Measurements from ENCODE around the gene SLC9A9. TPM values are rescaled to one million over a fixed set of nuclear protein-coding genes. Genes with fewer than 3 reads are reported as not detected.

Gene SLC9A9
- polyA plus RNA-seq, 1 of the 3 experiments (the other 2 are of a cell fraction), result 0.05 TPM

DNA sequence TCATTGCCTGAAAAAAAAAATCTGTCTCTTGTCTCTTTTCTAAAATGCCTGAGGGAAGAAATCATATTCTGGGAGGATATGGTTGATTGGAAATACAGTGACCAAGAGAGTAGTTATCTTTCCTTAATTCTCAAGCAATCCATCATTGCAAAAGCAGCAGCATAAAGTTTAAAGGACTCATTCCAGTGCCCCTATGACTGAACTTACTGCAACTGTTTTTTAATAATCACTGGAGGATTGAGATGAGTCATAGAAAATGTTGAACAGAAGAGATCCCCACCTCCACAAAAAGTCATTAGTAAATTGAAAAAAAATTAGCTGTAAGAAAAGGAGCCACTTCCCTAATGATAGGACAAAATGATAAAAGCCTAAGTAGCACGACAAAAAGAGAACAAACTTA is 121.5 kb downstream of the SLC9A9 start:
- no peaks in the 10 kb centered on the region for H3K9me3 ChIP-seq
- H2AFZ ChIP-seq (ENCODE audit: low read depth), result no peak overlapping the region
- no peaks in the 10 kb centered on the region for H3K79me2 ChIP-seq (ENCODE audit: insufficient read depth)
- no peak overlapping the region for H3K4me2 ChIP-seq
- POLR2A ChIA-PET, result no interaction called here
- H3K9ac ChIP-seq, result no peak overlapping the region
- no peak overlapping the region for H3K27ac ChIP-seq (ENCODE audit: low read depth in 2 of 2, low read length in 1 of 2)
- CTCF ChIA-PET, result interaction anchor here (1.3 kb wide), 1 partner anchor 20 kb away, joined by 3 read pairs; no protein-coding TSS in a partner anchor
- TF ChIP-seq EP300 (IDR thresholded peaks at IDR 0.05; ENCODE audit: borderline replicate concordance in 1 of 2, low read depth in 1 of 2, low read length in 1 of 2) (no peak), RXRA (IDR thresholded peaks at IDR 0.05; ENCODE audit: borderline replicate concordance, low read depth) (no peak), MEF2A (IDR thresholded peaks at IDR 0.05; ENCODE audit: borderline replicate concordance, low read depth) (no peak), TCF12 (IDR thresholded peaks at IDR 0.05) (no peak), POLR2AphosphoS5 (IDR thresholded peaks at IDR 0.05; ENCODE audit: low read depth, low read length) (no peak), FOSL2 (IDR thresholded peaks at IDR 0.05; ENCODE audit: borderline replicate concordance, low read depth) (no peak), GABPA (IDR thresholded peaks at IDR 0.05; ENCODE audit: low read depth) (no peak), RFX5 (IDR thresholded peaks at IDR 0.05; ENCODE audit: low read length) (no peak), GATA2 (CRISPR knock-in tag; IDR thresholded peaks at IDR 0.05) (no peak), JUND (IDR thresholded peaks at IDR 0.05) (no peak), SMC3 (IDR thresholded peaks at IDR 0.05; ENCODE audit: low read depth, low read length) (no peak), YY1 (IDR thresholded peaks at IDR 0.05; ENCODE audit: low read depth) (no peak), NRF1 (IDR thresholded peaks at IDR 0.05; ENCODE audit: low read depth, low read length) (no peak)
- TF ChIP-seq, protein P1, sequence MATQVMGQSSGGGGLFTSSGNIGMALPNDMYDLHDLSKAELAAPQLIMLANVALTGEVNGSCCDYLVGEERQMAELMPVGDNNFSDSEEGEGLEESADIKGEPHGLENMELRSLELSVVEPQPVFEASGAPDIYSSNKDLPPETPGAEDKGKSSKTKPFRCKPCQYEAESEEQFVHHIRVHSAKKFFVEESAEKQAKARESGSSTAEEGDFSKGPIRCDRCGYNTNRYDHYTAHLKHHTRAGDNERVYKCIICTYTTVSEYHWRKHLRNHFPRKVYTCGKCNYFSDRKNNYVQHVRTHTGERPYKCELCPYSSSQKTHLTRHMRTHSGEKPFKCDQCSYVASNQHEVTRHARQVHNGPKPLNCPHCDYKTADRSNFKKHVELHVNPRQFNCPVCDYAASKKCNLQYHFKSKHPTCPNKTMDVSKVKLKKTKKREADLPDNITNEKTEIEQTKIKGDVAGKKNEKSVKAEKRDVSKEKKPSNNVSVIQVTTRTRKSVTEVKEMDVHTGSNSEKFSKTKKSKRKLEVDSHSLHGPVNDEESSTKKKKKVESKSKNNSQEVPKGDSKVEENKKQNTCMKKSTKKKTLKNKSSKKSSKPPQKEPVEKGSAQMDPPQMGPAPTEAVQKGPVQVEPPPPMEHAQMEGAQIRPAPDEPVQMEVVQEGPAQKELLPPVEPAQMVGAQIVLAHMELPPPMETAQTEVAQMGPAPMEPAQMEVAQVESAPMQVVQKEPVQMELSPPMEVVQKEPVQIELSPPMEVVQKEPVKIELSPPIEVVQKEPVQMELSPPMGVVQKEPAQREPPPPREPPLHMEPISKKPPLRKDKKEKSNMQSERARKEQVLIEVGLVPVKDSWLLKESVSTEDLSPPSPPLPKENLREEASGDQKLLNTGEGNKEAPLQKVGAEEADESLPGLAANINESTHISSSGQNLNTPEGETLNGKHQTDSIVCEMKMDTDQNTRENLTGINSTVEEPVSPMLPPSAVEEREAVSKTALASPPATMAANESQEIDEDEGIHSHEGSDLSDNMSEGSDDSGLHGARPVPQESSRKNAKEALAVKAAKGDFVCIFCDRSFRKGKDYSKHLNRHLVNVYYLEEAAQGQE (IDR thresholded peaks at IDR 0.05; ENCODE audit: low read depth, low read length), result no peak
- TF ChIP-seq, protein P2, sequence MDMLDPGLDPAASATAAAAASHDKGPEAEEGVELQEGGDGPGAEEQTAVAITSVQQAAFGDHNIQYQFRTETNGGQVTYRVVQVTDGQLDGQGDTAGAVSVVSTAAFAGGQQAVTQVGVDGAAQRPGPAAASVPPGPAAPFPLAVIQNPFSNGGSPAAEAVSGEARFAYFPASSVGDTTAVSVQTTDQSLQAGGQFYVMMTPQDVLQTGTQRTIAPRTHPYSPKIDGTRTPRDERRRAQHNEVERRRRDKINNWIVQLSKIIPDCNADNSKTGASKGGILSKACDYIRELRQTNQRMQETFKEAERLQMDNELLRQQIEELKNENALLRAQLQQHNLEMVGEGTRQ (IDR thresholded peaks at IDR 0.05; ENCODE audit: borderline replicate concordance, low read depth, low read length), result no peak
- TF ChIP-seq, protein P3, sequence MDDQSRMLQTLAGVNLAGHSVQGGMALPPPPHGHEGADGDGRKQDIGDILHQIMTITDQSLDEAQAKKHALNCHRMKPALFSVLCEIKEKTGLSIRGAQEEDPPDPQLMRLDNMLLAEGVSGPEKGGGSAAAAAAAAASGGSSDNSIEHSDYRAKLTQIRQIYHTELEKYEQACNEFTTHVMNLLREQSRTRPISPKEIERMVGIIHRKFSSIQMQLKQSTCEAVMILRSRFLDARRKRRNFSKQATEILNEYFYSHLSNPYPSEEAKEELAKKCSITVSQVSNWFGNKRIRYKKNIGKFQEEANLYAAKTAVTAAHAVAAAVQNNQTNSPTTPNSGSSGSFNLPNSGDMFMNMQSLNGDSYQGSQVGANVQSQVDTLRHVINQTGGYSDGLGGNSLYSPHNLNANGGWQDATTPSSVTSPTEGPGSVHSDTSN (IDR thresholded peaks at IDR 0.05), result no peak
- TF ChIP-seq, protein P4, sequence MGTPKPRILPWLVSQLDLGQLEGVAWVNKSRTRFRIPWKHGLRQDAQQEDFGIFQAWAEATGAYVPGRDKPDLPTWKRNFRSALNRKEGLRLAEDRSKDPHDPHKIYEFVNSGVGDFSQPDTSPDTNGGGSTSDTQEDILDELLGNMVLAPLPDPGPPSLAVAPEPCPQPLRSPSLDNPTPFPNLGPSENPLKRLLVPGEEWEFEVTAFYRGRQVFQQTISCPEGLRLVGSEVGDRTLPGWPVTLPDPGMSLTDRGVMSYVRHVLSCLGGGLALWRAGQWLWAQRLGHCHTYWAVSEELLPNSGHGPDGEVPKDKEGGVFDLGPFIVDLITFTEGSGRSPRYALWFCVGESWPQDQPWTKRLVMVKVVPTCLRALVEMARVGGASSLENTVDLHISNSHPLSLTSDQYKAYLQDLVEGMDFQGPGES (IDR thresholded peaks at IDR 0.05; ENCODE audit: low read depth, low read length), result no peak
- TF ChIP-seq, protein P5, sequence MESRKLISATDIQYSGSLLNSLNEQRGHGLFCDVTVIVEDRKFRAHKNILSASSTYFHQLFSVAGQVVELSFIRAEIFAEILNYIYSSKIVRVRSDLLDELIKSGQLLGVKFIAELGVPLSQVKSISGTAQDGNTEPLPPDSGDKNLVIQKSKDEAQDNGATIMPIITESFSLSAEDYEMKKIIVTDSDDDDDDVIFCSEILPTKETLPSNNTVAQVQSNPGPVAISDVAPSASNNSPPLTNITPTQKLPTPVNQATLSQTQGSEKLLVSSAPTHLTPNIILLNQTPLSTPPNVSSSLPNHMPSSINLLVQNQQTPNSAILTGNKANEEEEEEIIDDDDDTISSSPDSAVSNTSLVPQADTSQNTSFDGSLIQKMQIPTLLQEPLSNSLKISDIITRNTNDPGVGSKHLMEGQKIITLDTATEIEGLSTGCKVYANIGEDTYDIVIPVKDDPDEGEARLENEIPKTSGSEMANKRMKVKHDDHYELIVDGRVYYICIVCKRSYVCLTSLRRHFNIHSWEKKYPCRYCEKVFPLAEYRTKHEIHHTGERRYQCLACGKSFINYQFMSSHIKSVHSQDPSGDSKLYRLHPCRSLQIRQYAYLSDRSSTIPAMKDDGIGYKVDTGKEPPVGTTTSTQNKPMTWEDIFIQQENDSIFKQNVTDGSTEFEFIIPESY (IDR thresholded peaks at IDR 0.05; ENCODE audit: borderline replicate concordance, low read depth), result no peak
- H3K4me1 ChIP-seq (ENCODE audit: control insufficient read depth in 1 of 2, insufficient read depth in 2 of 2, low read depth in 1 of 2, low read length in 1 of 2), result no peaks in the 10 kb centered on the region
- no peaks in the 10 kb centered on the region for H3K9me2 ChIP-seq
- 4% methylated on average over 1 of the region's 1 CpG for WGBS (ENCODE audit: low lambda C conversion rate)
- no peaks in the 10 kb centered on the region for H3F3A ChIP-seq (replicated peaks; ENCODE audit: insufficient read depth)
- no peak for DNase-seq
- H3K36me3 ChIP-seq (replicated peaks in 1 of 2; ENCODE audit: control insufficient read depth in 1 of 2, insufficient read depth in 2 of 2, low read length in 1 of 2), result no peaks in the 10 kb centered on the region
- no peaks in the 10 kb centered on the region for H4K20me1 ChIP-seq (ENCODE audit: insufficient read depth)
- 0 out of 2 replicates have a peak, but pooled peaks cover under 1% of the 10 kb centered on the region for H3K27me3 ChIP-seq (ENCODE audit: insufficient read depth)
- no peak overlapping the region for H3K4me3 ChIP-seq (ENCODE audit: low read depth in 2 of 2, low read length in 1 of 2)

Measured in SK-N-SH (cell line).